ENCODE data around the gene RASL10A. TPM values are rescaled to one million over a fixed set of nuclear protein-coding genes. Genes with fewer than 3 reads are reported as not detected.

RASL10A gene
- total and polyA plus RNA-seq, 2 donors (not counting 1 experiment from before 2014, with no cell fraction given): not detected

DNA sequence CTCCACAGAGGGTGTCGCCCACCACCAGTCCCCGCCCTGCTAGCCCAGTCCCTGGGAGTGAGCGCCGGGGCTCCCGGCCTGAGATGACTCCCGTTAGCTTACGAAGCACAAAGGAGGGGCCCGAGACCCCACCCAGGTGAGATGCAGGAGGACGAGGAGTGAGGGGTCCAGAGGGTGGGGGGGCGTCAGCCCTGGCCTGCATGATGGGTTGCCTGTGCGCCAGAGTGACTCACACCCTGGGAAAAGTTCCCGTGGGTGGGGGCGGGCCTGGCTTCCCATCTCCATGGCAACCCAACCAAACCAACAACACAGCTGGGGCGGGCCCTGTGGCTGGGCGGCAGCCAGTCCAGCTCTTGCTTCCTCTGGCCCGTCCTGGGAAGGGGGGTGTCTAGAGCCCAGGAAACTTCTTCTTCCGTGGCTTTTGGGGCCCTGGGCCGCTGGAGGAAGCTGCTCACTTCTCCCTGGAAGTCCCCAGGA, 4.6 kb downstream of the RASL10A start:
- TF ChIP-seq, protein P1, sequence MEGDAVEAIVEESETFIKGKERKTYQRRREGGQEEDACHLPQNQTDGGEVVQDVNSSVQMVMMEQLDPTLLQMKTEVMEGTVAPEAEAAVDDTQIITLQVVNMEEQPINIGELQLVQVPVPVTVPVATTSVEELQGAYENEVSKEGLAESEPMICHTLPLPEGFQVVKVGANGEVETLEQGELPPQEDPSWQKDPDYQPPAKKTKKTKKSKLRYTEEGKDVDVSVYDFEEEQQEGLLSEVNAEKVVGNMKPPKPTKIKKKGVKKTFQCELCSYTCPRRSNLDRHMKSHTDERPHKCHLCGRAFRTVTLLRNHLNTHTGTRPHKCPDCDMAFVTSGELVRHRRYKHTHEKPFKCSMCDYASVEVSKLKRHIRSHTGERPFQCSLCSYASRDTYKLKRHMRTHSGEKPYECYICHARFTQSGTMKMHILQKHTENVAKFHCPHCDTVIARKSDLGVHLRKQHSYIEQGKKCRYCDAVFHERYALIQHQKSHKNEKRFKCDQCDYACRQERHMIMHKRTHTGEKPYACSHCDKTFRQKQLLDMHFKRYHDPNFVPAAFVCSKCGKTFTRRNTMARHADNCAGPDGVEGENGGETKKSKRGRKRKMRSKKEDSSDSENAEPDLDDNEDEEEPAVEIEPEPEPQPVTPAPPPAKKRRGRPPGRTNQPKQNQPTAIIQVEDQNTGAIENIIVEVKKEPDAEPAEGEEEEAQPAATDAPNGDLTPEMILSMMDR (conservative IDR thresholded peaks at IDR 0.05 in 1 of 2, IDR thresholded peaks at IDR 0.05 in 1 of 2; ENCODE audit: low read depth in 1 of 2, low read length in 2 of 2): no peak
- no peak for TF ChIP-seq EZH2 (IDR thresholded peaks at IDR 0.05; ENCODE audit: low read length, missing control alignments)
- H3K9me3 ChIP-seq (ENCODE audit: control insufficient read depth, insufficient read depth, low read depth, low read length): no peaks in the 10 kb centered on the region
- H2AFZ ChIP-seq (ENCODE audit: low read length): no peak overlapping the region
- peak overlapping the region; percentile 61 for H3K9ac ChIP-seq (ENCODE audit: insufficient read depth, low read length)
- no peaks in the 10 kb centered on the region for H4K20me1 ChIP-seq (ENCODE audit: control insufficient read depth, extremely low read depth, insufficient read depth, low read length)
- H3K4me2 ChIP-seq (ENCODE audit: extremely low read depth, insufficient read depth, low read length): peak overlapping the region; percentile 64
- peaks cover 23% of the 10 kb centered on the region for H3K27me3 ChIP-seq (ENCODE audit: control insufficient read depth, insufficient read depth, low read length)
- peak; percentile 96 to 97 for DNase-seq (ENCODE audit: low read depth in 2 of 2)
- peaks cover 8% of the 10 kb centered on the region for H3K36me3 ChIP-seq (ENCODE audit: control insufficient read depth, insufficient read depth, low read length)
- peaks cover 14% of the 10 kb centered on the region for H3K79me2 ChIP-seq (ENCODE audit: control insufficient read depth, insufficient read depth, low read length)
- H3K4me1 ChIP-seq (ENCODE audit: control insufficient read depth, extremely low read depth, insufficient read depth, low read length): peaks cover 17% of the 10 kb centered on the region
- peak overlapping the region; percentile 76 for H3K27ac ChIP-seq (ENCODE audit: insufficient read depth, low read length)
- peak overlapping the region in 1 of 4 experiments; percentile 40 for H3K4me3 ChIP-seq (replicated peaks in 1 of 4; ENCODE audit: control extremely low read depth in 1 of 4, insufficient read depth in 1 of 4, low read depth in 3 of 4, low read length in 4 of 4)

DNA sequence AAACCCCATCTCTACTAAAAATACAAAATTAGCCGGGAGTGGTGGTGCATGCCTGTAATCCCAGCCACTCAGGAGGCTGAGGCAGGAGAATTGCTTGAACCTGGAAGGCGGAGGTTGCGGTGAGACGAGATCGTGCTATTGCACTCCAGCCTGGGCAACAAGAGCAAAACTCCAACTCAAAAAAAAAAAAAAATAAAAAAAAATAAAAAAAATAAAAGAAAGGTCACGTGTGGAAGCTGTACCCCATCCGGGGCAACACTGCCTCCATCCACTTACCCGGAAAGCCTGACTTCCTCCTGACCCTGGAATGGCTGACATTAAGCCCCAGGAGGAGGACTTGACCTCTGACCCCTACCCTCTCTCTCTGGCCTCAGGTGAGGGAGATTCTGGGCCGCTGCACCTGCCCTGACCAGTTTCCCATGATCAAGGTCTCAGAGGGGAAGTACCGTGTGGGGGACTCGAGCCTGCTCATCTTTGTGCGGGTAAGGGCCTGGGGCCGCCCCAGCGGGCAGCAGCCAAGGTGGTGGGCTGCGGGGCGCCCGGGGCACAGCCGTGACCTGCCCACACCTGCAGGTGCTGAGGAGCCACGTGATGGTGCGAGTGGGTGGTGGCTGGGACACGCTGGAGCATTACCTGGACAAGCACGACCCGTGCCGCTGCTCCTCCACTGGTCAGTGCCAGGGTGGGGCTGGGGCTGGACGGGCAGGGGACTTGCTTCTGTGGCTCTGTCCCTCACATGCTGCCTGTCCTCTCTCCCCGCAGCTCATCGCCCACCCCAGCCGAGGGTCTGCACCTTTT, 5.2 kb downstream of the RASL10A start:
- peaks cover 14% of the 10 kb centered on the region for H3K79me2 ChIP-seq (ENCODE audit: control insufficient read depth, insufficient read depth, low read length)
- H3K27ac ChIP-seq (ENCODE audit: insufficient read depth, low read length): peak overlapping the region; percentile 74
- peak overlapping the region; percentile 33 for H3K9ac ChIP-seq (ENCODE audit: insufficient read depth, low read length)
- no peaks in the 10 kb centered on the region for H4K20me1 ChIP-seq (ENCODE audit: control insufficient read depth, extremely low read depth, insufficient read depth, low read length)
- TF ChIP-seq, protein P1 (conservative IDR thresholded peaks at IDR 0.05 in 1 of 2, IDR thresholded peaks at IDR 0.05 in 1 of 2; ENCODE audit: low read depth in 1 of 2, low read length in 2 of 2): no peak
- TF ChIP-seq EZH2 (IDR thresholded peaks at IDR 0.05; ENCODE audit: low read length, missing control alignments): no peak
- peaks cover 17% of the 10 kb centered on the region for H3K4me1 ChIP-seq (ENCODE audit: control insufficient read depth, extremely low read depth, insufficient read depth, low read length)
- no peak overlapping the region for H3K4me2 ChIP-seq (ENCODE audit: extremely low read depth, insufficient read depth, low read length)
- DNase-seq (ENCODE audit: low read depth in 2 of 2): no peak
- H3K4me3 ChIP-seq (replicated peaks in 1 of 4; ENCODE audit: control extremely low read depth in 1 of 4, insufficient read depth in 1 of 4, low read depth in 3 of 4, low read length in 4 of 4): no peak overlapping the region
- no peaks in the 10 kb centered on the region for H3K9me3 ChIP-seq (ENCODE audit: control insufficient read depth, insufficient read depth, low read depth, low read length)
- H3K36me3 ChIP-seq (ENCODE audit: control insufficient read depth, insufficient read depth, low read length): peaks cover 8% of the 10 kb centered on the region
- H3K27me3 ChIP-seq (ENCODE audit: control insufficient read depth, insufficient read depth, low read length): peaks cover 18% of the 10 kb centered on the region
- H2AFZ ChIP-seq (ENCODE audit: low read length): no peak overlapping the region

DNA sequence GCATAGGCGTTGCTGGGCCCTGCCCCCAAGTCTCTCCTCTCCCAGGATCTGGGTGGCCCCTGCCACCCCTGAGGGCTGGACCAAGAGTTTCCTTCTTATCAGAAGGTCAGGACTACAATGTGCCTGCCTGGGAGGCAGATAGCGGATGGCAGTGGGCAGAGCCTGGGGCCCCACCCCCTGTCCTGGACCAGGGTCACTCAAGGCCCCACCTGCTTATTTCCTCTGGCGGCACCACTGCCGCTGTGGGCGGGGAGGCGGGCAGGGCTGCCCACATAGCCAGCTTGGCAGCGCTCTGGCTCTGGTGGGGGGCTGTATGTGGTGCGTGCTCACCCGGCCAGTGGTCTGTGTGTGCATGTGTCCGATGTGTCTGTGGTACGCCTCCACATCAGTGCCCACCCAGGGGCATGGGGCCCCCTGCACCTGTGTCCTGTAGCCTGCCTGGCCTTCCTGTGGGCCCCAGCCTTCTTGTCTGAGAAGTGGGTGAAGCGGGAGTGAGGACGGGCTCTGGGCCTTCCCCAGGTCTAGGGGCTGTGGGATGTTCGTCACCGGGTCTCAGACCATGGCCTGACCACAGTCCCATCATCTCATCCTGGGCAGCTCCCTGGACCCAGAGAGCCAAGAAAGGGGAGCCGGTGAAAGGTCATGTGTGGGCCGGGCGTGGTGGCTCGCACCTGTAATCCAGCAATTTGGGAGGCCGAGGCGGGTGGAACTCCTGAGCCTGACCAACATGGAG, 6.0 kb downstream of the RASL10A start:
- no peak for TF ChIP-seq EZH2 (IDR thresholded peaks at IDR 0.05; ENCODE audit: low read length, missing control alignments)
- TF ChIP-seq, protein P1 (conservative IDR thresholded peaks at IDR 0.05 in 1 of 2, IDR thresholded peaks at IDR 0.05 in 1 of 2; ENCODE audit: low read depth in 1 of 2, low read length in 2 of 2): no peak
- Histone ChIP-seq H4K20me1 (ENCODE audit: control insufficient read depth, extremely low read depth, insufficient read depth, low read length) (no peaks in the 10 kb centered on the region), H3K36me3 (ENCODE audit: control insufficient read depth, insufficient read depth, low read length) (peaks cover 8% of the 10 kb centered on the region), H3K27ac (ENCODE audit: insufficient read depth, low read length) (peak overlapping the region; percentile 60), H2AFZ (ENCODE audit: low read length) (no peak overlapping the region), H3K79me2 (ENCODE audit: control insufficient read depth, insufficient read depth, low read length) (peaks cover 14% of the 10 kb centered on the region), H3K9ac (ENCODE audit: insufficient read depth, low read length) (no peak overlapping the region), H3K27me3 (ENCODE audit: control insufficient read depth, insufficient read depth, low read length) (peaks cover 10% of the 10 kb centered on the region), H3K4me2 (ENCODE audit: extremely low read depth, insufficient read depth, low read length) (peak overlapping the region; percentile 61), H3K9me3 (ENCODE audit: control insufficient read depth, insufficient read depth, low read depth, low read length) (no peaks in the 10 kb centered on the region), H3K4me1 (ENCODE audit: control insufficient read depth, extremely low read depth, insufficient read depth, low read length) (peaks cover 17% of the 10 kb centered on the region), H3K4me3 (replicated peaks in 1 of 4; ENCODE audit: control extremely low read depth in 1 of 4, insufficient read depth in 1 of 4, low read depth in 3 of 4, low read length in 4 of 4) (peak overlapping the region in 1 of 4 experiments; percentile 28)
- DNase-seq (ENCODE audit: low read depth in 2 of 2): no peak

Measured in fibroblast of lung (primary cell).